ENCODE measurements around the gene ZDHHC7.

DNA sequence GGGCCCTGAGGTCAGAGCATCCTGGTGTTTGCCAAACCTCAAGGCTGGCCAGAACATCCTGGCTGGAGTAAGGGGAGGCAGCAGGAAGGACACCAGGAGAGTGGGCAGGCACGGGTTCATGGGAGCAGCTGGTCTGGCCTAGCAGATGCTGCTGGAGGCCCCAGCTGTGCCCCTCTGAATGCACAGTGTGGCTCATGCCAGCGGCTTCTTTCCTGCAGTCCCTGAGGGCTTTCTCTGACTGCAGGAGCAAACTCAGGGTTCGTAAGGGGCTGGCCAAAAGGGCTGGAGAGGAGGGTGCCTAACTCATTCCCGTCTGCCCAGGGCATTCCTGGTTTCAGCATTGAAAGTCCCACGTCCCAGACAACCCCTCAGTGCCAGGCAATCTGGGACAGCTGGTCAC lies 78.7 kb downstream of the ZDHHC7 start:
- TF ChIP-seq EZH2 (IDR thresholded peaks at IDR 0.05; ENCODE audit: borderline replicate concordance, low read length): no peak
- TF ChIP-seq, protein P1, sequence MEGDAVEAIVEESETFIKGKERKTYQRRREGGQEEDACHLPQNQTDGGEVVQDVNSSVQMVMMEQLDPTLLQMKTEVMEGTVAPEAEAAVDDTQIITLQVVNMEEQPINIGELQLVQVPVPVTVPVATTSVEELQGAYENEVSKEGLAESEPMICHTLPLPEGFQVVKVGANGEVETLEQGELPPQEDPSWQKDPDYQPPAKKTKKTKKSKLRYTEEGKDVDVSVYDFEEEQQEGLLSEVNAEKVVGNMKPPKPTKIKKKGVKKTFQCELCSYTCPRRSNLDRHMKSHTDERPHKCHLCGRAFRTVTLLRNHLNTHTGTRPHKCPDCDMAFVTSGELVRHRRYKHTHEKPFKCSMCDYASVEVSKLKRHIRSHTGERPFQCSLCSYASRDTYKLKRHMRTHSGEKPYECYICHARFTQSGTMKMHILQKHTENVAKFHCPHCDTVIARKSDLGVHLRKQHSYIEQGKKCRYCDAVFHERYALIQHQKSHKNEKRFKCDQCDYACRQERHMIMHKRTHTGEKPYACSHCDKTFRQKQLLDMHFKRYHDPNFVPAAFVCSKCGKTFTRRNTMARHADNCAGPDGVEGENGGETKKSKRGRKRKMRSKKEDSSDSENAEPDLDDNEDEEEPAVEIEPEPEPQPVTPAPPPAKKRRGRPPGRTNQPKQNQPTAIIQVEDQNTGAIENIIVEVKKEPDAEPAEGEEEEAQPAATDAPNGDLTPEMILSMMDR (IDR thresholded peaks at IDR 0.05; ENCODE audit: low read length): no peak

Data from OCI-LY1 (cell line).